Stomach (tissue), 9 donors: ENCODE measurements around the gene CLIP2. TPM values are rescaled to one million over a fixed set of nuclear protein-coding genes. Genes with fewer than 3 reads are reported as not detected.
"Not testable (repeated sequence)": the region's sequence is repeated elsewhere in the genome, so short reads cannot be mapped to it uniquely, and the experiment has no call there.

Source experiments
- DNase-seq, 2 donors: peaks; one replicate each; pipeline versions ENCODE4 v3.0.0 to v3.0.0-alpha.2; 2013 to 2019
- H3K27ac ChIP-seq, 5 donors: fragments of 200-600 bp in 4 of 5; sonication (generic) in 4 of 5; one replicate each; pipeline ENCODE4 v1.5.1; 2013 to 2019; ENCODE audit warnings: mild to moderate bottlenecking in 1 of 5, moderate library complexity in 1 of 5
- H3K27me3 ChIP-seq, 3 donors: fragments of 200-600 bp; sonication (generic); one replicate each; pipeline ENCODE4 v1.5.1; 2017 to 2019; ENCODE audit warnings: mixed run types in 1 of 3
- H3K36me3 ChIP-seq, 4 donors: fragments of 200-600 bp; sonication (generic); 1 replicate in 3 of 4; 2 replicates in 1 of 4; pipeline ENCODE4 v1.5.1; 2016 to 2019
- H3K4me1 ChIP-seq, 4 donors: fragments of 200-600 bp; sonication (generic); one replicate each; pipeline ENCODE4 v1.5.1; 2016 to 2019
- H3K4me3 ChIP-seq, 4 donors: fragments of 200-600 bp; sonication (generic) in 3 of 4; one replicate each; pipeline ENCODE4 v1.5.1; 2016 to 2019; ENCODE audit warnings: mild to moderate bottlenecking in 1 of 4
- H3K9me3 ChIP-seq, 4 donors: fragments of 200-600 bp; sonication (generic); one replicate each; pipeline ENCODE4 v1.5.1; 2016 to 2019
- CTCF ChIP-seq, 7 experiments: fragments of 450-650 bp in 4 of 7; fragments of 200-600 bp in 3 of 7; sonication (generic) in 3 of 7; IDR thresholded peaks; one replicate each; pipeline ENCODE4 v1.5.1; 2016 to 2019; ENCODE audit warnings: antibody characterized with exemption in 7 of 7, control low read depth in 2 of 7, mild to moderate bottlenecking in 1 of 7
- EP300 ChIP-seq: sonication (generic); formaldehyde crosslinking; IDR thresholded peaks from one replicate; pipeline ENCODE4 v1.6.1; 2017; ENCODE audit warnings: antibody characterized with exemption
- POLR2A ChIP-seq, 4 donors: fragments of 450-650 bp; IDR thresholded peaks; one replicate each; pipeline ENCODE4 v1.6.1; 2016; ENCODE audit warnings: antibody characterized with exemption in 4 of 4, control low read depth in 2 of 4, mild to moderate bottlenecking in 1 of 4, moderate library complexity in 1 of 4
- POLR2AphosphoS5 ChIP-seq, 3 donors: sonication (generic); formaldehyde crosslinking; IDR thresholded peaks; one replicate each; pipeline ENCODE4 v1.6.1; 2016; ENCODE audit warnings: antibody characterized with exemption in 3 of 3
- WGBS, 5 donors: extraction: QIAGEN DNeasy Blood & Tissue Kit in 3 of 5; methylation state at CpG; one replicate each; pipeline versions ENCODE4 v1.1.5 to v1.1.7; 2013 to 2018; 5-methylcytosine and 5-hydroxymethylcytosine counted together
- intact Hi-C: fragments of 100-400 bp; cut with DNase I; formaldehyde crosslinking; loops from one replicate; pipeline ENCODE4 v1.15.1; 2023; ENCODE audit warnings: low total_unique reads
- polyA plus RNA-seq, 3 donors: library from polyadenylated mRNA; stranded (reverse); fragments of 200-250 nt; gene quantifications; one replicate each; pipeline ENCODE4 v1.2.3, GENCODE V29; 2013
- total RNA-seq, 5 donors: library from RNA; depleted of rRNA; stranded (reverse); fragments of >200 nt; gene quantifications; one replicate each; pipeline versions ENCODE4 v1.1.0 to v1.2.3, GENCODE V29; 2014 to 2016
- donor health status: healthy with polysubstance abuse.
- donor health status: Bipolar disorder and iron deficiency.
- donor health status: healthy.

Gene CLIP2
- total and polyA plus RNA-seq, 8 donors: 4.5 to 485 (median 23.9) TPM

GRCh38 chr7:74409571-74409970 lies 120.4 kb downstream of the CLIP2 start:
- Histone ChIP-seq H3K27me3 (no peaks in the 10 kb centered on the region), H3K4me1 (no peaks in the 10 kb centered on the region), H3K9me3 (no peaks in the 10 kb centered on the region), H3K27ac (no peak overlapping the region), H3K4me3 (no peak overlapping the region), H3K36me3 (peaks cover 6 to 10% (median 9%) of the 10 kb centered on the region in 4 donors)
- intact Hi-C loops: loop anchor here (10.0 kb wide), 1 partner anchor 365 kb away; no protein-coding TSS in a partner anchor
- TF ChIP-seq POLR2AphosphoS5 (IDR thresholded peaks at IDR 0.05) (no peak), CTCF (IDR thresholded peaks at IDR 0.05) (no peak), EP300 (no peak), POLR2A (IDR thresholded peaks at IDR 0.05) (no peak)
- DNase-seq: no peak
- 69 to 72% (median 72%) methylated on average over 7 of the region's 7 CpGs for WGBS, 5 donors

GRCh38 chr7:74410772-74411171 lies 121.6 kb downstream of the CLIP2 start:
- Histone ChIP-seq H3K4me3 (no peak overlapping the region), H3K27ac (no peak overlapping the region), H3K9me3 (no peaks in the 10 kb centered on the region), H3K4me1 (no peaks in the 10 kb centered on the region), H3K36me3 (no peaks in the 10 kb centered on the region), H3K27me3 (no peaks in the 10 kb centered on the region)
- DNase-seq: no peak
- intact Hi-C loops: no loop called here
- 65 to 83% (median 79%) methylated on average over 2 of the region's 2 CpGs for WGBS, 5 donors
- no peak for TF ChIP-seq EP300
- no peak for TF ChIP-seq CTCF (IDR thresholded peaks at IDR 0.05)
- TF ChIP-seq POLR2AphosphoS5 (IDR thresholded peaks at IDR 0.05): no peak
- no peak for TF ChIP-seq POLR2A (IDR thresholded peaks at IDR 0.05)

GRCh38 chr7:74411571-74411970 lies 122.4 kb downstream of the CLIP2 start:
- H3K4me1 ChIP-seq, DNase-seq, H3K36me3 ChIP-seq, H3K27me3 ChIP-seq, H3K27ac ChIP-seq, H3K9me3 ChIP-seq, H3K4me3 ChIP-seq, intact Hi-C loops: not testable (repeated sequence)
- 71 to 81% (median 77%) methylated on average over 5 of the region's 5 CpGs for WGBS, 5 donors

- intact Hi-C loops: no loop called here
Observed at GRCh38 chr7:74412056-74412455, 122.8 kb downstream of the CLIP2 start.

More at GRCh38 chr7:74412056-74412455, 122.8 kb downstream of the CLIP2 start:
- Histone ChIP-seq H3K36me3 (no peaks in the 10 kb centered on the region), H3K9me3 (no peaks in the 10 kb centered on the region), H3K27ac (no peak overlapping the region), H3K27me3 (no peaks in the 10 kb centered on the region), H3K4me1 (peaks cover 0 to under 1% (median under 1%) of the 10 kb centered on the region in 4 donors), H3K4me3 (no peak overlapping the region)
- TF ChIP-seq CTCF (IDR thresholded peaks at IDR 0.05): no peak
- DNase-seq: no peak
- WGBS, 5 donors: 43 to 50% (median 47%) methylated on average over 4 of the region's 4 CpGs
